HCT116 (cell line): ENCODE measurements around the gene ACSS2. TPM values are rescaled to one million over a fixed set of nuclear protein-coding genes. Genes with fewer than 3 reads are reported as not detected.

Source experiments
- ATAC-seq: fragments of 200-7000 bp; cut with Tn5 transposase; 2 replicates; pipeline ENCODE4 v1.9.1; 2020; ENCODE audit warnings: mild to moderate bottlenecking, moderate library complexity
- BruUV-seq: library from RNA; stranded (reverse); fragments of 400-500 nt; replicated peaks from 2 replicates; lab custom pipeline; 2021; lab: Mats Ljungman, UMichigan
- CTCF ChIA-PET: fragments of 300-600 bp; sonication (Branson Sonifier 250); formaldehyde crosslinking; loops from one replicate; lab custom pipeline; 2021; ENCODE audit warnings: antibody characterized with exemption; lab: Charles Lee
- POLR2A ChIA-PET: fragments of 300-600, 350-600 bp; sonication (Branson Sonifier 250); formaldehyde crosslinking; loops from one replicate; lab custom pipeline; 2021; ENCODE audit warnings: antibody characterized with exemption; lab: Charles Lee
- RAD21 ChIA-PET, 2 experiments: fragments of 300-600 bp; sonication (Branson Sonifier 250); formaldehyde crosslinking; loops; one replicate each; lab custom pipeline; 2023; ENCODE audit warnings: low total read pairs in 2 of 2; ENCODE audit not compliant: uncharacterized antibody in 2 of 2, unreplicated experiment in 2 of 2, low non-redundant PET in 1 of 2; lab: Charles Lee
- DNase-seq: peaks from one replicate; pipeline ENCODE4 v3.0.0-alpha.2; 2010; ENCODE audit warnings: low read depth, low spot score
- H2AFZ ChIP-seq: fragments of 200-600 bp; shearing (Covaris generic), sonication (generic); 2 replicates; pipeline ENCODE4 v1.6.1; 2017; ENCODE audit warnings: low read depth, mixed run types, mixed read lengths, antibody characterized with exemption, low read length; ENCODE audit not compliant: poor library complexity, severe bottlenecking
- H3K27ac ChIP-seq: 2 replicates; pipeline ENCODE4 v1.5.1; 2012; ENCODE audit warnings: low read depth, low read length
- H3K27me3 ChIP-seq: fragments of 200-600 bp; sonication (generic); 2 replicates; pipeline ENCODE4 v1.6.1; 2016; ENCODE audit warnings: mixed run types, low read length, mixed read lengths; ENCODE audit not compliant: insufficient read depth
- H3K36me3 ChIP-seq, 2 experiments: fragments of 200-500 bp in 1 of 2; fragments of 200-600 bp in 1 of 2; sonication (Bioruptor generic) in 1 of 2; sonication (generic) in 1 of 2; 2 replicates each; pipeline versions ENCODE4 v1.5.1 to v1.6.1; 2014 to 2016; ENCODE audit warnings: low read length in 2 of 2, inconsistent platforms in 1 of 2, mixed read lengths in 1 of 2, mixed run types in 1 of 2; ENCODE audit not compliant: insufficient read depth in 2 of 2, control insufficient read depth in 1 of 2
- H3K4me1 ChIP-seq, 2 experiments: fragments of 200-600 bp in 1 of 2; sonication (generic) in 1 of 2; 2 replicates each; pipeline versions ENCODE4 v1.5.1 to v1.6.1; 2012 to 2017; ENCODE audit warnings: low read length in 2 of 2, inconsistent platforms in 1 of 2, mild to moderate bottlenecking in 1 of 2, mixed read lengths in 1 of 2, mixed run types in 1 of 2, moderate library complexity in 1 of 2; ENCODE audit not compliant: insufficient read depth in 2 of 2, control insufficient read depth in 1 of 2
- H3K4me2 ChIP-seq: fragments of 200-600 bp; sonication (generic); 2 replicates; pipeline ENCODE4 v1.6.1; 2017; ENCODE audit warnings: mixed run types, low read length, mixed read lengths
- H3K4me3 ChIP-seq, 2 experiments: fragments of 200-600 bp in 1 of 2; sonication (generic) in 1 of 2; replicated peaks in 1 of 2; 2 replicates each; pipeline ENCODE4 v1.5.1; 2011 to 2016; ENCODE audit warnings: low read length in 2 of 2, control low read depth in 1 of 2, low read depth in 1 of 2, mild to moderate bottlenecking in 1 of 2, mixed read lengths in 1 of 2, mixed run types in 1 of 2
- H3K79me2 ChIP-seq: fragments of 200-600 bp; sonication (generic); 2 replicates; pipeline ENCODE4 v1.6.1; 2017; ENCODE audit warnings: mild to moderate bottlenecking, mixed run types, low read length, moderate library complexity, mixed read lengths; ENCODE audit not compliant: insufficient read depth
- H3K9ac ChIP-seq: fragments of 200-600 bp; sonication (generic); 2 replicates; pipeline ENCODE4 v1.6.1; 2016; ENCODE audit warnings: low read length, mixed read lengths
- H3K9me2 ChIP-seq: fragments of 200-600 bp; sonication (generic), shearing (Covaris generic); 2 replicates; pipeline ENCODE4 v1.6.1; 2017; ENCODE audit warnings: mixed run types, mild to moderate bottlenecking, moderate library complexity; ENCODE audit not compliant: insufficient read depth
- H3K9me3 ChIP-seq, 2 experiments: fragments of 200-500 bp in 1 of 2; fragments of 200-600 bp in 1 of 2; sonication (Bioruptor generic) in 1 of 2; sonication (generic) in 1 of 2; 2 replicates each; pipeline ENCODE4 v1.6.1; 2014 to 2017; ENCODE audit warnings: low read length in 2 of 2, mixed read lengths in 2 of 2, inconsistent platforms in 1 of 2, low read depth in 1 of 2, mild to moderate bottlenecking in 1 of 2, mixed run types in 1 of 2, moderate library complexity in 1 of 2; ENCODE audit not compliant: control insufficient read depth in 1 of 2, insufficient read depth in 1 of 2
- H4K20me1 ChIP-seq: fragments of 200-600 bp; sonication (generic), shearing (Covaris generic); 2 replicates; pipeline ENCODE4 v1.6.1; 2017; ENCODE audit warnings: mixed run types, mild to moderate bottlenecking, moderate library complexity; ENCODE audit not compliant: insufficient read depth
- RAD21 ChIP-seq: IDR thresholded peaks from 2 replicates; pipeline ENCODE4 v1.6.1; 2012; ENCODE audit warnings: low read depth, mild to moderate bottlenecking
- ZFX ChIP-seq: fragments of 450-650 bp; IDR thresholded peaks from 2 replicates; pipeline ENCODE4 v1.6.1; 2017
- intact Hi-C: fragments of 100-400 bp; cut with micrococcal nuclease; formaldehyde crosslinking; loops from 2 replicates; pipeline ENCODE4 v1.10.0; 2022
- total RNA-seq: library from RNA; stranded (reverse); gene quantifications from one replicate; pipeline ENCODE4 v1.2.1, GENCODE V29; 2021; ENCODE audit not compliant: unreplicated experiment

The ACSS2 gene
- total RNA-seq, 1 experiment from 2014 or later: 71.7 TPM

DNA sequence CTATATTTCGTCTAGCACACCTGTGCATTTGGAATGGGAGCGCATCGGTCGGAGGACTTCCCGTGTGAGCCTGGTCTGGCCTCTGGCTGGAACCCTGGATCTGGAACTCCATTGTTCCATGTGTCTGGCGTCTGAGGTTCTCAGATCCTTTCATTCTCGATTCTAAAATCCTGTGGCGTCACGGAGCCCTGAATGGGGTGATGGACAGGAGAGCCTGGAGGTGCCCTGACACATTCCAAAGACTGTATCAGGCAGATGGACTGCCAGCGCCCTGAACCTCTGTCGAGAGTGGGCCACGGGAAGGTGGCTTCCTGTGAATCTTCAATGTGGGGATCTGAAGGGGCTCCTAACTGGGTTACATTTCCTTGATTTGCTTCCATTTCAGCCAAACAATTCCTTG lies 99.9 kb downstream of the ACSS2 start:
- Histone ChIP-seq H3K4me3 (no peak overlapping the region), H3K27ac (no peak overlapping the region), H3K4me1 (no peaks in the 10 kb centered on the region), H2AFZ (no peak overlapping the region), H3K79me2 (no peaks in the 10 kb centered on the region), H4K20me1 (no peaks in the 10 kb centered on the region), H3K36me3 (no peaks in the 10 kb centered on the region), H3K9me3 (no peaks in the 10 kb centered on the region), H3K4me2 (no peak overlapping the region), H3K9me2 (no peaks in the 10 kb centered on the region), H3K27me3 (peaks cover 4% of the 10 kb centered on the region; the same call in 1 of the 2 replicates), H3K9ac (no peak overlapping the region)
- DNase-seq (no peak), ATAC-seq (no peak)
- intact Hi-C loops: no loop called here
- BruUV-seq: no TSS peak
- no peak for TF ChIP-seq ZFX
- TF ChIP-seq RAD21: no peak
- ChIA-PET POLR2A (no interaction called here), CTCF (no interaction called here), RAD21 (no interaction called here)

Other genes with a start within 250 kb of the ACSS2 start
- 25.1 TPM for gene PIGU, start 199.5 kb upstream of the ACSS2 start, total RNA-seq
- gene TP53INP2, start 172.3 kb upstream of the ACSS2 start, total RNA-seq: 7.1 TPM
- 24.8 TPM for gene NCOA6, start 51.0 kb upstream of the ACSS2 start, total RNA-seq
- gene GGT7, start 3.8 kb upstream of the ACSS2 start, total RNA-seq: 9.4 TPM
- 83.6 TPM for gene GSS, start 79.2 kb downstream of the ACSS2 start, total RNA-seq
- 0.74 TPM for gene MYH7B, start 79.3 kb downstream of the ACSS2 start, total RNA-seq
- 48.6 TPM for gene TRPC4AP, start 216.2 kb downstream of the ACSS2 start, total RNA-seq